Keratinocyte (primary cell): ENCODE measurements around the gene CACNG5. TPM values are rescaled to one million over a fixed set of nuclear protein-coding genes. Genes with fewer than 3 reads are reported as not detected.

ENCODE experiments used
- DNase-seq: peaks from one replicate; pipeline ENCODE4 v3.0.0-alpha.2; 2011; ENCODE audit warnings: low read depth, missing footprints, low spot score
- FAIRE-seq: peaks from 2 replicates; lab custom pipeline; 2011; peaks lifted over from hg19 to GRCh38; lab: Jason Lieb, UNC
- H2AFZ ChIP-seq: 2 replicates; pipeline ENCODE4 v1.6.0; 2012; ENCODE audit warnings: low read length, control low read depth, inconsistent platforms; ENCODE audit not compliant: control insufficient read depth
- H3K27ac ChIP-seq: 2 replicates; pipeline ENCODE4 v1.5.1; 2011; ENCODE audit warnings: low read length; ENCODE audit not compliant: control insufficient read depth, insufficient read depth
- H3K27me3 ChIP-seq: 3 replicates; pipeline ENCODE4 v1.6.0; 2011; ENCODE audit warnings: low read length; ENCODE audit not compliant: control insufficient read depth, insufficient read depth; ENCODE audit errors: extremely low read depth
- H3K36me3 ChIP-seq, 2 experiments: 2 replicates in 1 of 2; 3 replicates in 1 of 2; pipeline ENCODE4 v1.5.1; 2011; ENCODE audit warnings: low read length in 2 of 2, mild to moderate bottlenecking in 1 of 2; ENCODE audit not compliant: control insufficient read depth in 2 of 2, insufficient read depth in 2 of 2; ENCODE audit errors: extremely low read depth in 1 of 2
- H3K4me1 ChIP-seq: 3 replicates; pipeline ENCODE4 v1.5.1; 2011; ENCODE audit warnings: low read length; ENCODE audit not compliant: control insufficient read depth, insufficient read depth; ENCODE audit errors: extremely low read depth
- H3K4me2 ChIP-seq: 3 replicates; pipeline ENCODE4 v1.6.0; 2011; ENCODE audit warnings: low read depth, low read length; ENCODE audit not compliant: control insufficient read depth, insufficient read depth; ENCODE audit errors: extremely low read depth
- H3K4me3 ChIP-seq, 3 experiments: fragments of 200-600 bp in 1 of 3; sonication (generic) in 1 of 3; 2 replicates in 2 of 3; 3 replicates in 1 of 3; pipeline ENCODE4 v1.5.1; 2011 to 2016; ENCODE audit warnings: low read length in 3 of 3, mild to moderate bottlenecking in 3 of 3, control low read depth in 2 of 3, inconsistent platforms in 1 of 3, low read depth in 1 of 3, mixed read lengths in 1 of 3, mixed run types in 1 of 3, moderate library complexity in 1 of 3; ENCODE audit not compliant: control insufficient read depth in 2 of 3, insufficient read depth in 2 of 3; ENCODE audit errors: extremely low read depth in 1 of 3
- H3K79me2 ChIP-seq: 2 replicates; pipeline ENCODE4 v1.6.0; 2012; ENCODE audit warnings: low read length; ENCODE audit not compliant: control insufficient read depth, insufficient read depth
- H3K9ac ChIP-seq: 3 replicates; pipeline ENCODE4 v1.6.0; 2011; ENCODE audit warnings: low read length; ENCODE audit not compliant: control insufficient read depth, insufficient read depth; ENCODE audit errors: extremely low read depth
- H3K9me1 ChIP-seq: 3 replicates; pipeline ENCODE4 v1.6.0; 2011; ENCODE audit warnings: low read length; ENCODE audit not compliant: control insufficient read depth, insufficient read depth; ENCODE audit errors: extremely low read depth
- H3K9me3 ChIP-seq: 2 replicates; pipeline ENCODE4 v1.5.1; 2012; ENCODE audit warnings: low read depth, low read length; ENCODE audit not compliant: control insufficient read depth
- H4K20me1 ChIP-seq: 3 replicates; pipeline ENCODE4 v1.6.0; 2011; ENCODE audit warnings: low read length; ENCODE audit not compliant: control insufficient read depth, insufficient read depth; ENCODE audit errors: extremely low read depth
- EZH2 ChIP-seq: IDR thresholded peaks from one replicate; pipeline ENCODE4 v1.6.1; 2012; ENCODE audit warnings: inconsistent platforms, mild to moderate bottlenecking, low read length, moderate library complexity
- dilution Hi-C: fragments of 300-500 bp; cut with MboI; formaldehyde crosslinking; loops from one replicate; pipeline ENCODE4 v1.7.0; 2020; ENCODE audit warnings: low sequenced_read_pairs; ENCODE audit not compliant: extremely low pct_ligation_motif_present
- polyA plus RNA-seq, 5 experiments: library from polyadenylated mRNA; depleted of rRNA in 3 of 5; stranded (reverse) in 3 of 5; stranded (forward) in 1 of 5; unstranded in 1 of 5; fragments of >200 nt; gene quantifications; 1 replicate in 1 of 5; 2 replicates in 3 of 5; 3 replicates in 1 of 5; pipeline versions ENCODE4 v1.2.1 to v1.2.3, GENCODE V29; 2011 to 2012; ENCODE audit warnings: missing spikeins in 2 of 5, low read depth in 1 of 5, low replicate concordance in 1 of 5
- TF ChIP-seq, protein P1 (sequence below), 3 experiments: IDR thresholded peaks in 1 of 3; conservative IDR thresholded peaks in 1 of 3; optimal IDR thresholded peaks in 1 of 3; 2 replicates in 2 of 3; 3 replicates in 1 of 3; pipeline versions ENCODE3 to v1.5.1; 2011; ENCODE audit warnings: low read length in 3 of 3, mild to moderate bottlenecking in 3 of 3, moderate library complexity in 2 of 3, control low read depth in 1 of 3, inconsistent platforms in 1 of 3; ENCODE audit not compliant: insufficient read depth in 2 of 3; ENCODE audit errors: extremely low read depth in 1 of 3

The CACNG5 gene
- polyA plus RNA-seq, 1 donor (not counting 4 experiments of a cell fraction or from before 2014, with no cell fraction given): not detected

- Histone ChIP-seq H3K27me3 (peaks cover 2% of the 10 kb centered on the region), H3K27ac (no peak overlapping the region), H3K9me1 (no peaks in the 10 kb centered on the region), H3K36me3 (no peaks in the 10 kb centered on the region), H3K4me2 (no peak overlapping the region), H3K4me3 (no peak overlapping the region), H3K79me2 (no peaks in the 10 kb centered on the region), H3K4me1 (peaks cover 8% of the 10 kb centered on the region), H2AFZ (no peak overlapping the region), H3K9me3 (no peaks in the 10 kb centered on the region), H4K20me1 (no peaks in the 10 kb centered on the region), H3K9ac (no peak overlapping the region)
- dilution Hi-C loops: no loop called here
- DNase-seq (no peak), FAIRE-seq (no peak)
- TF ChIP-seq, protein P1, sequence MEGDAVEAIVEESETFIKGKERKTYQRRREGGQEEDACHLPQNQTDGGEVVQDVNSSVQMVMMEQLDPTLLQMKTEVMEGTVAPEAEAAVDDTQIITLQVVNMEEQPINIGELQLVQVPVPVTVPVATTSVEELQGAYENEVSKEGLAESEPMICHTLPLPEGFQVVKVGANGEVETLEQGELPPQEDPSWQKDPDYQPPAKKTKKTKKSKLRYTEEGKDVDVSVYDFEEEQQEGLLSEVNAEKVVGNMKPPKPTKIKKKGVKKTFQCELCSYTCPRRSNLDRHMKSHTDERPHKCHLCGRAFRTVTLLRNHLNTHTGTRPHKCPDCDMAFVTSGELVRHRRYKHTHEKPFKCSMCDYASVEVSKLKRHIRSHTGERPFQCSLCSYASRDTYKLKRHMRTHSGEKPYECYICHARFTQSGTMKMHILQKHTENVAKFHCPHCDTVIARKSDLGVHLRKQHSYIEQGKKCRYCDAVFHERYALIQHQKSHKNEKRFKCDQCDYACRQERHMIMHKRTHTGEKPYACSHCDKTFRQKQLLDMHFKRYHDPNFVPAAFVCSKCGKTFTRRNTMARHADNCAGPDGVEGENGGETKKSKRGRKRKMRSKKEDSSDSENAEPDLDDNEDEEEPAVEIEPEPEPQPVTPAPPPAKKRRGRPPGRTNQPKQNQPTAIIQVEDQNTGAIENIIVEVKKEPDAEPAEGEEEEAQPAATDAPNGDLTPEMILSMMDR (optimal IDR thresholded peaks at IDR 0.05 in 1 of 3, IDR thresholded peaks at IDR 0.05 in 1 of 3, conservative IDR thresholded peaks at IDR 0.05 in 1 of 3; ENCODE audit: extremely low read depth in 1 of 3, insufficient read depth in 2 of 3, low read length in 3 of 3): no peak
- TF ChIP-seq EZH2: no peak
Observed at GRCh38 chr17:66915792-66916191, 80.9 kb downstream of the CACNG5 start.

GRCh38 chr17:66916946-66917345 is 82.0 kb downstream of the CACNG5 start:
- dilution Hi-C loops: no loop called here
- H3K9me1 ChIP-seq: no peaks in the 10 kb centered on the region
- no peaks in the 10 kb centered on the region for H4K20me1 ChIP-seq
- no peak overlapping the region for H3K9ac ChIP-seq
- H3K4me3 ChIP-seq: no peak overlapping the region
- TF ChIP-seq EZH2: no peak
- TF ChIP-seq, protein P1 (optimal IDR thresholded peaks at IDR 0.05 in 1 of 3, IDR thresholded peaks at IDR 0.05 in 1 of 3, conservative IDR thresholded peaks at IDR 0.05 in 1 of 3; ENCODE audit: extremely low read depth in 1 of 3, insufficient read depth in 2 of 3, low read length in 3 of 3): no peak
- DNase-seq: no peak
- no peak overlapping the region for H3K27ac ChIP-seq
- H2AFZ ChIP-seq: no peak overlapping the region
- FAIRE-seq: no peak
- no peaks in the 10 kb centered on the region for H3K36me3 ChIP-seq
- H3K79me2 ChIP-seq: no peaks in the 10 kb centered on the region
- no peaks in the 10 kb centered on the region for H3K9me3 ChIP-seq
- H3K4me1 ChIP-seq: peaks cover 8% of the 10 kb centered on the region
- H3K27me3 ChIP-seq: peaks cover 2% of the 10 kb centered on the region
- H3K4me2 ChIP-seq: no peak overlapping the region
